Erythroblast (primary cell): ENCODE data around the gene NHP2.
"Not testable (repeated sequence)": the region's sequence is repeated elsewhere in the genome, so short reads cannot be mapped to it uniquely, and the experiment has no call there.

Source experiments
- DNase-seq, 2 experiments: peaks; one replicate each; lab custom pipeline; 2025; lab: John Stamatoyannopoulos, UW
- GATA1 ChIP-seq: IDR thresholded peaks from 2 replicates; pipeline ENCODE4 v1.6.1; 2011; ENCODE audit warnings: low read depth, mild to moderate bottlenecking, control low read depth, low read length, moderate library complexity
- POLR2A ChIP-seq: IDR thresholded peaks from 2 replicates; pipeline ENCODE4 v1.6.1; 2011; ENCODE audit warnings: mild to moderate bottlenecking, low read length

NHP2 gene

DNA sequence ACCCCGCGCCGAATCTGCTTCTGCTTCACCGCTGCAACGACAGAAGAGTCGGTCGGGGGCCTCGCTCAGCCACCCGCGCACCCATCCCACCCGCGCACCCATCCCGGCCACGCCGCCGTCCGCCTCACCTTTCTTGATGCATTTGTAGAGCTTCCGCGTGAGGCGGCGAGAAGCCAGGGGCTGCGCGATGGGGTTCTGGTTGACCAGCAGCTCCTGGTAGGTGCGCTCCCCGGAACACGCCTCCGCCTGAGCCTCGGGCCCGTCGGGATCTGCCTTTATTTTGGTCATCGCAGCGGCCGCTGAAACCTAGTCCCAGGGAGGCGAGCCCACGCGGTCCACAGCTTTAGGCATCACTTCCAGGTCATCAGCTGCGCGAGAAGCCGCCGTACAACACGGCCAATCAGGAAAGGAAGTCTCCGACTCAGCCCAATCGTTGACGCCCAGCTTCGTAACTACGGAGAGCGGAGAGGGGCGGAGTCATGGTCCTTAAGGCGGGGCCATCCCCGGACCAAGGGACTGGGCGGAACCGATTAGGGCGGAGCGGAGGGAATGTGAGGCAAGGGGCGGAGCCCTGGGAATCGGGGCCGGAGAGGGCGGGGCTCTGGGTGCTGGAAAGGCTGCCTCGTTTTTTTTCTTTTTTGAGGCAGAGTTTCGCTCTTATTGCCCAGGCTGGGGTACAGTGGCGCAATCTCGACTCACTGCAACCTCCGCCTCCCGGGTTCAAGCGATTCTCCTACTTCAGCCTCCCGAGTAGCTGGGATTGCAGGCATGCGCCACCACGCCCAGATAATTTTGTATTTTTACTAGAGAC, at the start of gene NHP2:
TSS of gene NHP2 (minus strand) at position 356 of the 811 bp plus-strand sequence. CDS start at position 288, 68 bp downstream.
- peak; percentile 98 to 99 for DNase-seq
- TF ChIP-seq POLR2A (peak; percentile 68), GATA1 (no peak)

DNA sequence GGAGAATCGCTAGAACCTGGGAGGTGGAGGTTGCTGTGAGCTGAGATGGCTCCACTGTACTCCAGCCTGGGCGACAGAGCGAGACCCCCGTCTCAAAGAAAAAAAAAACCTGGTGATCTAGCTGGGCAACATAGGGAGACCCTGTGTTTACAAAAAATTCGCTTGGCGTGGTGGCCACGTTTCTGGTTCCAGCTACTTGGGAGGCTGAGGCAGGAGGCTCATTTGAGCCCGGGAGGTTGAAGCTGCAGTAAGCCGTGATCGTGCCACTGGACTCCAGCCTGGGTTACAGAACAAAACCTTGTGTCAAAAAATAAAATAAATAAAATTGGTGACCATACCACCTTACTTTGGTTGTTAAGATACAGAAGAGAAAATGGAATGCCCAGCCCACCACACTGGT, 48.9 kb upstream of the NHP2 start:
- no peak for DNase-seq
- TF ChIP-seq POLR2A (no peak), GATA1 (no peak)

DNA sequence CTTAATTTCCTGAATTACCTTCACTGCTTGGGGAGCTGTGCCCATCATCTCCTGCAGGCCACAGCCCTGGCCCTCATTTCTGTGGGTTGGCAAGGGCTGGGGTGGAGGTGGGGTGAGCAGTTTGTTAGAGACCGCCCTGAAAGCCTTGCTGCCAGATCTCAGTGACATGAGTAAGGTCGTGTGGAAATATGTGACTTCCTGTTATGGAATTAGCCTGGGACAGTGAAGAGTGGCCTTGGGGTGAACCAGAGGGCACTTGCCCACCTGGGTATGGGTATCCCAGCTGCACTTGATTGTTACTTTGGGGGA, 48.2 kb upstream of the NHP2 start:
- DNase-seq, result no peak
- TF ChIP-seq POLR2A (no peak), GATA1 (no peak)

DNA sequence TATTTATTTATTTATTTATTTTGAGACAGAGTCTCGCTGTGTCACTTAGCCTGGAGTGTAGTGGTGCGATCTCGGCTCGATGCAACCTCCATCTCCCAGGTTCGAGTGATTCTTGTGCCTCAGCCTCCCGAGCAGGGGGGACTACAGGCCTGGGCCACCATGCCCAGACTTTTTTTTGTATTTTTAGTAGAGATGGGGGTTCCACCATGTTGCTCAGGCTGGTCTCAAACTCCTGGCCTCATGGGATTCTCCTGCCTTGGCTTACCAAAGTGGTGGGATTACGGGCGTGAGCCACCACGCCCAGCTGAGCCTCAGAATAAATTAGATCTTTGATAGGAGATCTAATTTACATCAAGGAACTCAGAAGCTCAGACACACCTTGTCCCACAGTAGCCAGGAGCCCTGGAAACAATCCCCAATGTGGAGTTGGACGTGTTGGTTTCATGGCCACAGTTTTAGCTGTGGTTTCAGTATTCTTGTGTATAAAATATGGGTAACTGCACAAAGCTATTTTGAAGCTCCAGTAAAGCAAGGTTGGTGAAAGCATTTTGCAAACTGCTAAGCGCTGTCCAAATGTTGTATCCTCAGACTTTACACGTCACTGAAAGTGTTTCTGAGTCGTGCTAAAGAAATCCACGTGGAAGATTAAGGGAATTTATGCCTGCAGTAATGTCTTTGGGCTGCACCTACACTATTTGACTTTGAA, 47.7 kb upstream of the NHP2 start:
- TF ChIP-seq GATA1, result no peak
- no peak for TF ChIP-seq POLR2A
- no peak for DNase-seq

DNA sequence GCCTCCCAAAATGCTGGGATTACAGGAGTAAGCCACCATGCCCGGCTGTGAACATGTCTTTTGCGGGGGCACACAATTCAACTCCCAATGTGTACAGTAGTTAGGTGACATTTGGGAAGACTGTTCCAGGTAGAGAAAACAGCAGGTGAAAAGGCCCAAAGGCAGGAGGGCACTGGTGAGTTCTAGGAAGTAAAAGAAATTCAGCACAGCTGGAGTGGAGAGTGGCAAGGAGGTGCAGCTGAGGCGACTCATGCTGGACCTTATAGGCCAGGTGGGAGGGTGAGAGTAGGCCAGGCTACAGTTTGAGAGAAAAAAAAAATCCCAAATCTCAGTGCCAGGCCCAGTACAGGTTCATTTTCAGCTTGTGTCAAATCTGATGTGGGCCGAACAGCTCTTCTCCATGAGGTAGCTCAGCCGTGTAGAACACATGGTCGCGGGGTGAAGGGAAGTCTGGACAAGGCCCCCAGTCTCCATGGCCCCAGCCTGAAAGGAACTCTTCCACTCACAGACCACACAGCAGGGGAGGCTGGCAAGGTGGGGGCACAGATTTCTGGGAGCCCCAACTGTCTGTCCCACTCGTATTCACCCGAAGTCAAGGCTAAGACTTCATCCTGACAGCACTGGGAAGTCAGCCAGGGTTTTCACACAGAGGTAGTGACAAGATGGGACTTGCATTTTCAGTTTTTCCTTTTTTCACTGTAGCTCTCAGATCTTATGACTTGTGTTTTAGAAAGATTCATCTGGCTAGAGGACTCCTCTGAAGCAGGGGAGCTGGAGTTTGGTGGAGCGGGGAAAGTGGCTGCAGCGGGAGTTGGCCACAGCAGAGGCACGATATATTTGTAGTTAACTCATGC, 46.1 kb upstream of the NHP2 start:
- TF ChIP-seq GATA1, result no peak
- no peak for TF ChIP-seq POLR2A
- DNase-seq, result no peak

DNA sequence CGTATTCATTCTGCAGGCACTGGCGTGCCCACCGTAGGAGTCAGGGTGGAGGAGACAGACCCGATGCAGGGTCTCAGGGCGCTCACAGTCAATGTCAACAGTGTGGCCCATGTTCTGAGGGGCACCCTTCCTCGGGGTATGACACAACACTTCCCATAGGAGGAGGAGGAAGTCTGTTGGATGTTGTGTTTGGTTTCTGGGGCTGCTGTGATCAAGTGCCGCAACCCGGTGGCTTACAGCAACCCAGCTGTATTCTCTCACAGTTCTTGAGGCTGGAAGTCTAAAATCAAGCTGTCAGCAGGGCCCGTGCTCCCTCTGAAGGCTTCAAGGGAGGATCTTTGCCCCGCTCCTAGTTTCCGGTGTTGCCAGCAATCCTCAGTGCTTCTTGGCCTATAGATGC, 45.0 kb upstream of the NHP2 start:
- no peak for DNase-seq
- TF ChIP-seq POLR2A, result no peak
- TF ChIP-seq GATA1, result no peak

DNA sequence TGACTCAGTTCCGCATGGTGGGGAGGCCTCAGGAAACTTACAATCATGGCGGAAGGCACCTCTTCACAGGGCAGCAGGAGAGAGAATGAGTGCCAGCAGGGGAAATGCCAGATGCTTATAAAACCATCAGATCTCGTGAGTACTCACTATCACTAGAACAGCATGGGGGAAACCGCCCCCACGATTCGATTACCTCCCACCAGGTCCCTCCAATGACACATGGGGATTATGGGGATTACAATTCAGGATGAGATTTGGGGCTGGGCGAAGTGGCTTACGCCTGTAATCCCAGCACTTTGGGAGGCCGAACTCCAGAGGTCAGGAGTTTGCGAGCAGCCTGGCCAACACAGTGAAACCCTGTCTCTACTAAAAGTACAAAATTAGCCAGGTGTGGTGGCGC, 44.5 kb upstream of the NHP2 start:
- DNase-seq, result not testable (repeated sequence)

DNA sequence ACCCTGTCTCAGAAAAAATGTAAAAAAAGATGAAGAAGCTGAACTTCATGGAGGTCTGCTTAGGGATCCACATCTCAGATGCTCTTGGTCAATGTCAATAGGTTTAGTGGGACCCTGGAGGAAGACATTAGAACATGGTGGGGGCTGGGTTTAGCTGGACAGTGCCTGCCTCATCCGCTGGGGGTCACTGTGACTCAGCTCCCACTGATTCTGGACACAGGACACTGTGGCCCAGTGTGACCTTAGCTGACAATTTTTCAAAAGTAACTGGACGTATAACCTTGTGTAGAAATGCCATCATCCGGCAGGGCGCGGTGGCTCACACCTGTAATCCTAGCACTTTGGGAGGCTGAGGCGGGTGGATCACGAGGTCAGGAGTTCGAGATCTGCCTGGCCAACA, 43.3 kb upstream of the NHP2 start:
- peak in 1 of 2 experiments; percentile 38 for DNase-seq
- TF ChIP-seq GATA1 (no peak), POLR2A (no peak)

DNA sequence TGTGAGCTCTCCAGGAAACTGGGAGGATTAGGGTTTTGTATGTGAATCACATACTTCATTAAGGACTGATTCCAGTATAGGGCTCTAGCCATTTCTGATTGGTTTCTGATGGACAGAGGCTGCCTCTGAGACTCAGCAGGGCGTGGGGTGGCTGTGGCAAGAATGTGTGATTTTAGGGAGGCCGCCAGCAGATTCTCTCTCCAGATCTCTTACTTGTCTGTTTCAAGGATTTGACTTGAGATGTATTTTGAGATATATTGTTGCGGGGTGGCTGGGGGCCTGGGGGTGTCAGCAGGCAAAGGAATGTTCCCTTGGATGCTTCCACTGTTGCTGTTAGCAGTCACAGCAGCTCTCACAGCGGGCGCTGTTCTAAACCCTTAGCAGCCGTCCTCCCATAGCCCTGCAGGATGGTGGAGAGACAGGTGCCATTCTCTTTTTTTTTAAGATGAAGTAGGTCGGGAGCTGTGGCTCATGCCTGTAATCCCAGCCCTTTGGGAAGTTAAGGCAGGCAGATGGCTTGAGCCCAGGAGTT, 42.7 kb upstream of the NHP2 start:
- TF ChIP-seq POLR2A (no peak), GATA1 (no peak)
- no peak for DNase-seq

DNA sequence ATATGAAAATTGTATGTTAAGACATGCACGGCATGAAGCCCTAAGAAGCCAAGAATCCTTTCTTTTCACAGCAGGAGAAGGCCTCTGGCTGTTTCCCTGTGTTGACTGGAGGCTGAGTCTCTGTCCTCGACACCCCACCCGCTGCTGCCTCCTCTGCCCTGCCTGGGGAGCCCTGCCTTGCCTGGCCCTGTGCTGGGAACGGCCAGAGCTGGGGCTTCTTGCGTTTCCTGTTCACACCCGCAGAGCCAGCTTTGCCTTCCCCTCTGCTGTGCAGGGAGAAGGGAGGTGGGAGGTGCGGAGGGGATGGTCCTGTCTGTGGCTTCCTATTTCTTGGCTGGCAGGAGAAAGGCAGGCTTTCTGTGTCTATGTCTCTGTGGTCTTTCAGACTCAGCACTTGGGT, 40.3 kb upstream of the NHP2 start:
- DNase-seq, result no peak
- TF ChIP-seq GATA1 (no peak), POLR2A (no peak)

DNA sequence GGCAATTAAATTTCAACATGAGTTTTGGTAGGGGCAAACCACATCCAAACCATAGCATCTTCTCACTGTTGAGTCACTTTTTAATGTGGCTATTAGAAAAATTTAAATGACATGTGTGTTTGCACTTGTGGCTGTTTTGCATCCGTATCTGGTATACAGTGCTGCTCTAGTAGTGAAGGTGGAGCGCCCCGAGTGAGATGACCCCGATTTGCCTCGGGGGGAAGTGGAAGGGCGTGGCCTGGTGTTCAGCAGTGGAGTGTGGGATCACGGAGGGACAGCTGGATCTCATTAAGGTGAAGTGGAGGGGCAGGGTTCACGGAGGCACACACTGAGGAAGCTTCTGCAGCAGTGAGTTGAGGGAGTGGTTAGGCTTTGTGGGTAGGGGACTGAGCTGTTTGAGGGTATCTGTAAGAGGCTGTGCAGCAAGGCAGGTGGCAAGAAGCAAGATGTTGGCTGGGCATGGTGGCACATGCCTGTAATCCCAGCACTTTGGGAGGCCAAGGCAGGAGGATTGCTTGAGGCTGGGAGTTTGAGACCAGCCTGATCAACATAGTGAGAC, 39.6 kb upstream of the NHP2 start:
- TF ChIP-seq GATA1, result no peak
- no peak for TF ChIP-seq POLR2A

DNA sequence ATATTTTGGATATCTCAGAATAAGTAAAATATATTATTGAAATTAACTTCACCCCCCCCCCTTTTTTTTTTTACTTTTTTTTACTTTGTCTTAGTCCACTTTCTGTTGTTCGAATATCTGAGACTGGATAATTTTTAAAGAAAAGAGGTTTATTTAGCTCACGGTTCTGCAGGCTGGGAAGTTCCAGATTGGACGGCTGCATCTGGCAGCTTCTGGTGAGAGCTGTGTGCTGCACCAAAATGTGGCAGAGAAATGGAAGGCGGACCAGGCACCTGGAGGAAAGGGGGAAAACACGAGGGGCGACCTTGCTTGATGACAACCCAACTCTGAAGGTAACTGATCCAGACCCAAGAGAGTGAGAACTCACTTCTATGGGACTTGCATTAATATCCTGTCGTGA, 39.1 kb upstream of the NHP2 start:
- DNase-seq, result no peak
- TF ChIP-seq POLR2A, result no peak
- no peak for TF ChIP-seq GATA1

More for the DNA sequence above, 39.6 kb upstream of the NHP2 start:
- no peak for DNase-seq

DNA sequence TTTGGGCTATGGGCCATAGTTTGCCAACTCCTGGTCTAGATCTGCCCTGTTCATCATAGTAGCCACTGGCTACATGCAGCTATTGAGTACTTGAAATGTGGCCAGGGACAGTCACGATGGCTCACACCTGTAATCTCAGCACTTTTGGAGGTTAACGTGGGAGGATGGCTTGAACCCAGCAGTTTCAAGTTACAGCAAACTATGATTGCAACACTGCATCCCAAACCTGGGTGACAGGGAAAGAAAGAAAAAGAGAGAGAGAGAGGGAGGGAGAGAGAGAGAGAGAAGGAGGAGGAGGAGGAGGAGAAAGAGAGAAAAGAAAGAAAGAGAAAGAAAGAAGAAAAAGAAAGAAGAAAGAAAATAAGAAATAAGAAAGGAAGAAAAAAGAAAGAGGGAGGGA, 38.6 kb upstream of the NHP2 start:
- no peak for DNase-seq
- TF ChIP-seq GATA1 (no peak), POLR2A (no peak)
